Coronary artery (tissue), 2 donors: Measurements from ENCODE around the gene LUC7L.

Experiments
- DNase-seq: peaks from one replicate; pipeline ENCODE4 v3.0.0-alpha.2; 2017; ENCODE audit warnings: low spot score
- H3K27ac ChIP-seq, 2 donors: fragments of 200-600 bp; sonication (generic); one replicate each; pipeline ENCODE4 v1.5.1; 2016 to 2019
- H3K4me3 ChIP-seq: fragments of 200-600 bp; sonication (generic); 2 replicates; pipeline ENCODE4 v1.5.1; 2016; ENCODE audit warnings: mild to moderate bottlenecking, moderate library complexity
- TF ChIP-seq, protein P1 (sequence below): fragments of 200-600 bp; sonication (generic); IDR thresholded peaks from one replicate; pipeline ENCODE4 v1.5.1; 2019; ENCODE audit warnings: antibody characterized with exemption

The LUC7L gene

DNA sequence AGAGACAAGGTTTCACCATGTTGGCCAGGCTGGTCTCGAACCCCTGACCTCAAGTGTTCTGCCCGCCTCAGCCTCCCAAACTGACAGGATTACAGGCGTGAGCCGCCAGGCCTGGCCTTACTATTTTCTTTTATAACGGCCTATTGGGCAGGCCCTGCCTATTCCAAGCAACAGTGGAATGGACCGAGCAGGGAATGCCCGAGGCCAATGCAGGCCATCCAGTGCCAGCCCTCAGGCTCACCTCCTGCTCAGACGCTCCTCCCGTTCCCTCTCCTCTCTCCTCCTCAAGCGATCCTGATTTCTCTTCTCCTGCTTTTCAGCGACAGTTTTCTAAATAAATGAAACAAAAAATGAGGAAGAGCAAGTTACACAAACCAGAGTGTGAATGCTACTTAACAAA is 36.6 kb downstream of the LUC7L start:
- no peak for DNase-seq
- Histone ChIP-seq H3K4me3 (no peak overlapping the region), H3K27ac (no peak overlapping the region)
- TF ChIP-seq, protein P1, sequence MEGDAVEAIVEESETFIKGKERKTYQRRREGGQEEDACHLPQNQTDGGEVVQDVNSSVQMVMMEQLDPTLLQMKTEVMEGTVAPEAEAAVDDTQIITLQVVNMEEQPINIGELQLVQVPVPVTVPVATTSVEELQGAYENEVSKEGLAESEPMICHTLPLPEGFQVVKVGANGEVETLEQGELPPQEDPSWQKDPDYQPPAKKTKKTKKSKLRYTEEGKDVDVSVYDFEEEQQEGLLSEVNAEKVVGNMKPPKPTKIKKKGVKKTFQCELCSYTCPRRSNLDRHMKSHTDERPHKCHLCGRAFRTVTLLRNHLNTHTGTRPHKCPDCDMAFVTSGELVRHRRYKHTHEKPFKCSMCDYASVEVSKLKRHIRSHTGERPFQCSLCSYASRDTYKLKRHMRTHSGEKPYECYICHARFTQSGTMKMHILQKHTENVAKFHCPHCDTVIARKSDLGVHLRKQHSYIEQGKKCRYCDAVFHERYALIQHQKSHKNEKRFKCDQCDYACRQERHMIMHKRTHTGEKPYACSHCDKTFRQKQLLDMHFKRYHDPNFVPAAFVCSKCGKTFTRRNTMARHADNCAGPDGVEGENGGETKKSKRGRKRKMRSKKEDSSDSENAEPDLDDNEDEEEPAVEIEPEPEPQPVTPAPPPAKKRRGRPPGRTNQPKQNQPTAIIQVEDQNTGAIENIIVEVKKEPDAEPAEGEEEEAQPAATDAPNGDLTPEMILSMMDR = no peak

- H3K4me3 ChIP-seq = no peak overlapping the region
- no peak overlapping the region for H3K27ac ChIP-seq
- TF ChIP-seq, protein P1 = no peak
- DNase-seq = no peak
Observed at GRCh38 chr16:191831-192230, 37.4 kb downstream of the LUC7L start.

GRCh38 chr16:189604-190186 is 39.6 kb downstream of the LUC7L start:
- no peak overlapping the region for H3K4me3 ChIP-seq
- H3K27ac ChIP-seq = no peak overlapping the region
- no peak for DNase-seq
- TF ChIP-seq, protein P1 = no peak

DNA sequence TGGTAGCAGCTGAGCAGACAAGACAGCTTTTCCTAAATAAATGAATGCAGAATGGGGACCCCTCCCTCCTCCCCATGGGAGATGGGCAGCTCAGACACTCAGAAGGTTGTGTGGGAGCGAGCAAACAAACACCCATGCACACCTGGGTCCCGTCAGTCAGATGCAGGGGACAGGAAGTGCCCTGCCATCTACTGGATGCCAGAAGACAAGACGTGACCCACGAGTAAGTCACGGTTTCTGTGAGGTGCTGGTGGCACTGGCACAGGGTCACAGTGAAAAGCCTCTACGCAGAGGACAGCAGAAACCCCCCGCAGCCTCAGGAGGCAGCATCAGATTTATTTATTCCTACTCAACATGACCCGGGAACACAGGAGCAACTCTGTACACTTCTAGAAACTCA is 40.6 kb downstream of the LUC7L start:
- Histone ChIP-seq H3K4me3 (no peak overlapping the region), H3K27ac (no peak overlapping the region)
- DNase-seq = no peak
- TF ChIP-seq, protein P1 = no peak

DNA sequence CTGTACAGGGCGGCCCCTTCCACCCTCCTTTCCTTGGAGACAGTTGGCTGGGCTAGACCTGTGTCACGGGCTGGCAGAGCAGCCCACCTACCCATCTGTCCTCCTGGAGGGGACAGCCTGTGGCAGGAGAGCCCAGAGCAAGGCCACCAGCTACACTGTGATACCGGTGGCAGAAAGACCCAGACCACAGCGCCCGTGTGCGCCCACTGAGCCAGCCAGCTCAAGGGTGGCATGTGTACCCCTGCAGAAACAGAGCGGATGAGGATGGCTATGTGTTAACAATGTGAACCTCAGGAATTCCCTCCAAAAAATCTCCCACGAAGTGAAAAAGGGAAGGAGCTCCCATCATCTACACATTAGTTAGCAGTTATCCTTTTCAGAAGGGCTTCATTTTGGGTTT is 41.9 kb downstream of the LUC7L start:
- no peak overlapping the region for H3K27ac ChIP-seq
- H3K4me3 ChIP-seq = no peak overlapping the region
- no peak for DNase-seq
- TF ChIP-seq, protein P1 = no peak

- DNase-seq = no peak
- TF ChIP-seq, protein P1 = no peak
- H3K4me3 ChIP-seq = no peak overlapping the region
- no peak overlapping the region for H3K27ac ChIP-seq
Observed at GRCh38 chr16:185691-186090, 43.6 kb downstream of the LUC7L start.

DNA sequence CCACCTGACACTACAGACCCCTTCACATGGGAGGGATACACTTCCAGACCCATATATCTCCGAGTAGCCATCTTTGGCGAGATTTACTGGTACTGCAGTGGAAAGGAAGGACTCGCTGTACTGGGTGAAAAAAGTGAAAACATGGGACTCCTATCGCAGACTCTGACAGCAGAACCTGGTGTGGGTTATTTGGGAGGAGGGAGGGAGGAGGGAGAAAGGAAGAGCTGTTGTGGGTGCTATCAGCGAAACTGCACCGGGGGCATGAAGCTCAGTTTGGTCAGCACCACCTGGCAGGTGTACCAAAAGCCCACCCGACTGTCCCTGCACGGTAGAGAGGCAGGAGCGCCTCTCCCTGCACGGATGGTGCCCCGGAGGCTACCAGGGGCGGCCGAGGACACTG is 44.0 kb downstream of the LUC7L start:
- Histone ChIP-seq H3K4me3 (no peak overlapping the region), H3K27ac (no peak overlapping the region)
- no peak for DNase-seq
- TF ChIP-seq, protein P1 = no peak
